Left lung (tissue), 10 donors: ENCODE data around the gene CEL. TPM values are rescaled to one million over a fixed set of nuclear protein-coding genes. Genes with fewer than 3 reads are reported as not detected.
"Not testable (repeated sequence)": the region's sequence is repeated elsewhere in the genome, so short reads cannot be mapped to it uniquely, and the experiment has no call there.

Source experiments
- ATAC-seq: fragments of 200-7000 bp; cut with Tn5 transposase; one replicate; pipeline ENCODE4 v1.9.1; 2020; ENCODE audit warnings: moderate library complexity
- DNase-seq, 4 donors: peaks; one replicate each; pipeline ENCODE4 v3.0.0-alpha.2; 2013 to 2020
- H3K27ac ChIP-seq, 2 donors: fragments of 200-600 bp; sonication (generic) in 1 of 2; one replicate each; pipeline versions ENCODE4 v1.5.0 to v1.8.0; 2020 to 2021
- H3K27me3 ChIP-seq, 2 donors: fragments of 200-600 bp; sonication (generic) in 1 of 2; one replicate each; pipeline versions ENCODE4 v1.5.0 to v1.8.0; 2020 to 2021
- H3K36me3 ChIP-seq, 2 donors: fragments of 200-600 bp; sonication (generic) in 1 of 2; one replicate each; pipeline versions ENCODE4 v1.5.0 to v1.8.0; 2020 to 2021
- H3K4me1 ChIP-seq, 2 donors: fragments of 200-600 bp; one replicate each; pipeline ENCODE4 v1.8.0; 2021
- H3K4me3 ChIP-seq, 2 donors: fragments of 200-600 bp; sonication (generic) in 1 of 2; one replicate each; pipeline versions ENCODE4 v1.5.0 to v1.8.0; 2020 to 2021; ENCODE audit warnings: mild to moderate bottlenecking in 1 of 2
- H3K9me3 ChIP-seq, 2 donors: fragments of 200-600 bp; sonication (generic) in 1 of 2; one replicate each; pipeline versions ENCODE4 v1.5.0 to v1.8.0; 2020 to 2021
- CTCF ChIP-seq, 2 donors: fragments of 200-600 bp; sonication (generic) in 1 of 2; IDR thresholded peaks; one replicate each; pipeline versions ENCODE4 v1.5.0 to v1.8.0; 2021; ENCODE audit warnings: antibody characterized with exemption in 2 of 2
- intact Hi-C, 2 donors: fragments of 100-400 bp; cut with DNase I; formaldehyde crosslinking; loops; one replicate each; pipeline versions ENCODE4 v1.11.2 to v1.14.2; 2022
- polyA plus RNA-seq, 6 donors: library from polyadenylated mRNA; unstranded; fragments of 120-200 nt; gene quantifications; one replicate each; pipeline ENCODE4 v1.2.1, GENCODE V29; 2013; ENCODE audit not compliant: insufficient read length in 6 of 6
- total RNA-seq, 2 donors: library from RNA; stranded (reverse); fragmentation: NEBNext Ultra II Directional; extraction: Animal tissue kit (Norgen Biotek cat#: 25700); gene quantifications; one replicate each; pipeline ENCODE4 v1.2.1, GENCODE V29; 2021
- donor health status: DM: no; HTN: yes; CAD: no.
- donor health status: DM: no; HTN: no; CAD: no.

CEL gene
- total and polyA plus RNA-seq, 8 donors = 0.47 to 2.6 (median 2.0) TPM

DNA sequence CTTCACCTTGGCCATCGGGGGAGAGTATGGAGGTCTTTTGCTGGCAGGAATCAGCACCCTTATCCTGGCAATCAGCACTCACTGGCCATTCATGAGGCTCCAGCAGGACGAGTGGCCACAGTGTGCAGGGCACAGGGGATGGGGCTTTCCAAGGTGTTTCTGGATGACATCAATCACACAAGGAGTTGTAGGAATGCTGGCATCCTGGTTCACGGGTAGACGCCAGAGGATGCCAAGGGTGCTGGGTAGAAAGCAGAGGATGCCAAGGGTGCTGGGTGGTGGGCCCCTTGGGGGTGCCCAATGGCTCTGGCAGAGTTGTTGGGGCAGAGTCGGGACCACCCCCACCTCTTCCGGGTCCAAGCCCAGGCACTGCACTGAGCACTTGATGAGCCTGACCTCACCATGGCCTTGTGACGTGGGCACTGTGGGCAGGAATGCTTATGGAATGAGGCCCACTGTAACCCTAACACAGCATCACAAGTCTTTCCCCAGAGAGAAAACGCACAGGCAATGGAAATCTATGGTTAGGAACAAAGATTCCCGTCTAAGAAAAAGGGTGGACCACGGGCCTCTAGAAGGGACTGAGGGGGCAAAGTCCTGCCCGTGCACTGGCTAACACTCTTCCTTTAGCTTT is 29.1 kb downstream of the CEL start:
- Histone ChIP-seq H3K36me3 (no peaks in the 10 kb centered on the region), H3K4me3 (no peak overlapping the region), H3K27ac (no peak overlapping the region), H3K4me1 (no peaks in the 10 kb centered on the region), H3K9me3 (peaks cover 0 to 6% of the 10 kb centered on the region in 2 donors), H3K27me3 (no peaks in the 10 kb centered on the region)
- no peak for TF ChIP-seq CTCF (IDR thresholded peaks at IDR 0.05)
- DNase-seq (peak in 1 of 4 donors; percentile 43), ATAC-seq (no peak)
- intact Hi-C loops = no loop called here

DNA sequence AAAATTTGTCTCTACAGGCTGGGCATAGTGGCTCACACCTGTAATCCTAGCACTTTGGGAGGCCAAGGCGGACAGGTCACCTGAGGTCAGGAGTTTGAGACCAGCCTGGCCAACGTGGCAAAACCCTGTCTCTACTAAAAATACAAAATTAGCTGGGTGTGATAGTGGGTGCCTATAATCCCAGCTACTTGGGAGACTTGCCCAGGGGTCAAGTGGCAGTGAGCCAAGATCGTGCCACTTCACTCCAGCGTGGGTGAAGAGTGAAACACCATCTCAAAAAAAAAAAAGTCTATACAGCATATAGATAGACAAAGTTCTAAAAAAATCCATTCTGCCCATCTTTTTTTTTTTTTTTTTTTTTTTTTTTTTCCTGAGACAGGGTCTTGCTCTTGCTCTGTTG is 32.6 kb downstream of the CEL start:
- peak in 2 of 4 donors; percentile 8 to 13 for DNase-seq
- H3K27ac ChIP-seq, H3K27me3 ChIP-seq, intact Hi-C loops, ATAC-seq, H3K4me3 ChIP-seq, H3K4me1 ChIP-seq: not testable (repeated sequence)
- Histone ChIP-seq H3K9me3 (peaks cover 0 to 16% of the 10 kb centered on the region in 2 donors), H3K36me3 (peaks cover 0 to 32% of the 10 kb centered on the region in 2 donors)

DNA sequence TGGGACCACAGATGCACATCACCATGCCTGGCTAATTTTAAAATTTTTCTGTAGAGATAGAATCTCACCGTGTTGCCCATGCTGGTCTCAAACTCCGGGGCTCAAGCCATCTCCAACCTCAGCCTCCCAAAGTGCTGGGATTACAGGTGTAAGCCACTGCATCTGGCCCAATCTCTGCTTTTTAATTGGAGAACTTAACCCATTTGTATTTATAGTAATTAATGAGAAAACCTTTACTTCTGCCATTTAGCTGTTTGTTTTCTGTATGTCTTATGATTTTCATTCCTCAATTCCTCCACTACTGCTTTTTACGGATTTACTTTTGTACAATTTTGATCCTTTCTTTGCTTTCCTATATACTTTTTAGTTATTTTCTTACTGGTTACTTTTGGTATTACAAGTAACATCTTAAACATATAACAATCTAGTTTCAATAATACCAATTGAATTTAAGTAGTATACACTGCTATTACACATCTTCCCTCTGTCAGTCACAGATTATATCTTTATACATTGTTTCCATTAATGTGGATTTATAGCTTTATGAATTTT is 33.1 kb downstream of the CEL start:
- no peak for TF ChIP-seq CTCF (IDR thresholded peaks at IDR 0.05)
- DNase-seq = peak in 1 of 4 donors; percentile 5
- no peak overlapping the region for H3K27ac ChIP-seq
- ATAC-seq = no peak
- no peaks in the 10 kb centered on the region for H3K4me1 ChIP-seq
- H3K27me3 ChIP-seq = no peaks in the 10 kb centered on the region
- no peak overlapping the region for H3K4me3 ChIP-seq
- peaks cover 0 to 38% of the 10 kb centered on the region in 2 donors for H3K36me3 ChIP-seq
- peaks cover 0 to 16% of the 10 kb centered on the region in 2 donors for H3K9me3 ChIP-seq
- intact Hi-C loops = no loop called here

DNA sequence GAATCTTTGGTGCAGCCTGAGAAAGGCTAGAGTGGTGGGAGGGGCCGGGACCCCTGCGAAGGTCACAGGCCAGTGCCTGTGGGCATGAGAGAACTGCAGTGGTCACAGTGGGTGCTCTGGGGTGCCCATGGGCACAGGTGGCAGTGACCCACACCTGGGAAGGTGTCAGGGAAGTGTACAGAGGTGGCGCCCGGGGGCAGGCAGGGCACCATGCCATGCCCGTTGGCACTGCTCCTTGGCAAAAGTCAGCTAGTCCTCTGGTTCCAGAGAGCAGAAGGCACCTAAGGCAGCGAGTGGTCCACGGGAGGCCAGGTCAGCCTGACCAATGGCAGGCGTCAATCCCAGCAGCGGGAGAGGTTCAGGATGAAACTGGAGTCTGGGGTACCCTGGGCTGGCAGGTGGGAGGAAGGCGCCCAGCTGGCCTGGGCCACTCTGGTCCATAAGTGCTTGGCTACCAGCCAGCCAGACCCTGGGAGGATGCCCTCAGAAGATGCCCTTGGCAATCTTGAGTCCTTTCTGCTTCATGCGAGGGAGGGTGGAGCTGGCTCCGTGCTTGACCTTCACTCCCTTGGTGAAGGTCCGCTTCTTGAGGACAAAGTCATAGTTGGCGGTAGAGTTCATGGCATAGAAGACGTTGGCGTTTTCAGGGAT is 36.4 kb downstream of the CEL start:
- Histone ChIP-seq H3K4me1 (peaks cover 0 to 1% of the 10 kb centered on the region in 2 donors), H3K27ac (no peak overlapping the region), H3K4me3 (no peak overlapping the region), H3K27me3 (no peaks in the 10 kb centered on the region), H3K9me3 (peaks cover 0 to 16% of the 10 kb centered on the region in 2 donors), H3K36me3 (peaks cover 0 to 71% of the 10 kb centered on the region in 2 donors)
- intact Hi-C loops = no loop called here
- ATAC-seq (no peak), DNase-seq (peak in 2 of 4 donors; percentile 27 to 53)
- TF ChIP-seq CTCF (IDR thresholded peaks at IDR 0.05) = no peak

DNA sequence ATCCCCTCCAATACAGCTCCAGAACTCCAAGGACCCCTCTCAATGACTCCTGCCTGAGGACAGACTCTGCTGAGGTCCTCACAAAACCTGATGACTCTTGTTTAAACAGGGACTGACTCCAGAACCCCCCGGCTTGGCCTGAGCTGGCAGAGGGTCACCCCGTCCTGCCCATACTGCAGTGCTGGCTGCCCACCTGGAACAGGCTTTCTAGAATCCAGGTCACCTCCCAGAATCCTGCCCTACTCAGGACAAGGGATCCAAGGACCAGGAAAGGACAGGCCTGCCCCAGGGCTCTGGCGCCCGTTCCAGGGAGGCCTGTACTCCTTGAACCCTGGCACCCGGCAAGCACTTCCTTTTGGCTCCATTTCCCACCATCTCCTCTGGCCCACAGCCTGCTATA is 37.1 kb downstream of the CEL start:
- ATAC-seq (no peak), DNase-seq (peak in 2 of 4 donors; percentile 27 to 47)
- Histone ChIP-seq H3K4me1 (peaks cover 0 to 8% of the 10 kb centered on the region in 2 donors), H3K36me3 (peaks cover 0 to 77% of the 10 kb centered on the region in 2 donors), H3K4me3 (no peak overlapping the region), H3K9me3 (peaks cover 0 to 16% of the 10 kb centered on the region in 2 donors), H3K27ac (no peak overlapping the region), H3K27me3 (no peaks in the 10 kb centered on the region)
- intact Hi-C loops = no loop called here
- no peak for TF ChIP-seq CTCF (IDR thresholded peaks at IDR 0.05)
